HepG2 (cell line): Measurements from ENCODE around the gene FAM177B. TPM values are rescaled to one million over a fixed set of nuclear protein-coding genes. Genes with fewer than 3 reads are reported as not detected.

Experiments
- ATAC-seq: fragments of 200-7000 bp; cut with Tn5 transposase; 3 replicates; pipeline ENCODE4 v1.9.1; 2020; ENCODE audit warnings: mild to moderate bottlenecking, moderate library complexity
- BruUV-seq: library from RNA; stranded (reverse); fragments of 400-500 nt; replicated peaks from 2 replicates; lab custom pipeline; 2021; lab: Mats Ljungman, UMichigan
- CTCF ChIA-PET: fragments of 300-600 bp; formaldehyde crosslinking; extraction: SDS; loops from one replicate; lab custom pipeline; 2021; ENCODE audit warnings: low total read pairs, inconsistent platforms, low intra/inter-chr PET ratio; lab: Yijun Ruan, JAX
- POLR2A ChIA-PET: fragments of 350-600 bp; sonication (Branson Sonifier 250); formaldehyde crosslinking; loops from one replicate; lab custom pipeline; 2020; ENCODE audit warnings: antibody characterized with exemption, inconsistent platforms; lab: Yijun Ruan, JAX
- DNase-seq: peaks from one replicate; pipeline ENCODE4 v3.0.0-alpha.2; 2015; ENCODE audit warnings: low spot score
- FAIRE-seq: peaks from 3 replicates; lab custom pipeline; 2011; peaks lifted over from hg19 to GRCh38; lab: Jason Lieb, UNC
- H2AFZ ChIP-seq: one replicate; pipeline ENCODE4 v1.6.1; 2011; ENCODE audit warnings: low read length, inconsistent platforms
- H3K27ac ChIP-seq: fragments of 300-600 bp; 3 replicates; pipeline ENCODE4 v1.8.0; 2011; ENCODE audit warnings: mixed run types, mild to moderate bottlenecking, mixed read lengths, low read length, inconsistent platforms; ENCODE audit not compliant: insufficient read depth; ENCODE audit errors: extremely low read length
- H3K27me3 ChIP-seq, 2 experiments: fragments of 200-600 bp in 1 of 2; 2 replicates in 1 of 2; 3 replicates in 1 of 2; pipeline versions ENCODE4 v1.6.0 to v1.8.0; 2011; ENCODE audit warnings: low read length in 2 of 2, mild to moderate bottlenecking in 2 of 2, moderate library complexity in 2 of 2, inconsistent platforms in 1 of 2; ENCODE audit not compliant: insufficient read depth in 2 of 2, control insufficient read depth in 1 of 2
- H3K36me3 ChIP-seq, 2 experiments: fragments of 200-600 bp in 1 of 2; replicated peaks in 1 of 2; 2 replicates in 1 of 2; 3 replicates in 1 of 2; pipeline versions ENCODE4 v1.5.1 to v1.8.0; 2011; ENCODE audit warnings: low read length in 2 of 2, inconsistent platforms in 1 of 2; ENCODE audit not compliant: insufficient read depth in 2 of 2, control insufficient read depth in 1 of 2
- H3K4me1 ChIP-seq: 2 replicates; pipeline ENCODE4 v1.5.1; 2012; ENCODE audit warnings: low read length, inconsistent platforms; ENCODE audit not compliant: insufficient read depth
- H3K4me2 ChIP-seq: 2 replicates; pipeline ENCODE4 v1.6.0; 2011; ENCODE audit warnings: low read depth, low read length, inconsistent platforms
- H3K4me3 ChIP-seq, 3 experiments: fragments of 200-600 bp in 1 of 3; sonication (generic), shearing (Covaris generic) in 1 of 3; replicated peaks in 1 of 3; 2 replicates each; pipeline ENCODE4 v1.5.1; 2011 to 2016; ENCODE audit warnings: low read length in 3 of 3, inconsistent platforms in 2 of 3, low read depth in 2 of 3, mild to moderate bottlenecking in 2 of 3, control low read depth in 1 of 3, mixed read lengths in 1 of 3; ENCODE audit not compliant: insufficient read depth in 1 of 3
- H3K79me2 ChIP-seq: one replicate; pipeline ENCODE4 v1.6.1; 2011; ENCODE audit warnings: low read length, inconsistent platforms; ENCODE audit not compliant: insufficient read depth
- H3K9ac ChIP-seq: 2 replicates; pipeline ENCODE4 v1.6.0; 2011; ENCODE audit warnings: mild to moderate bottlenecking, low read depth, low read length, inconsistent platforms; ENCODE audit not compliant: insufficient read depth
- H3K9me3 ChIP-seq: 2 replicates; pipeline ENCODE4 v1.5.1; 2012; ENCODE audit warnings: mild to moderate bottlenecking, low read length
- H4K20me1 ChIP-seq: 2 replicates; pipeline ENCODE4 v1.6.0; 2011; ENCODE audit warnings: inconsistent platforms, mild to moderate bottlenecking, low read length, moderate library complexity; ENCODE audit not compliant: insufficient read depth
- ARID2 ChIP-seq: sonication (generic); formaldehyde crosslinking; IDR thresholded peaks from 2 replicates; pipeline ENCODE4 v1.8.1; 2022; ENCODE audit warnings: mild to moderate bottlenecking, missing genetic modification reagents, borderline replicate concordance
- CEBPG ChIP-seq: IDR thresholded peaks from 2 replicates; pipeline ENCODE4 v1.6.1; 2016
- HES4 ChIP-seq: sonication (generic); formaldehyde crosslinking; IDR thresholded peaks from 2 replicates; pipeline ENCODE4 v1.9.0; 2021; ENCODE audit warnings: mild to moderate bottlenecking, missing genetic modification reagents, borderline replicate concordance
- NFE2L1 ChIP-seq: sonication (generic); formaldehyde crosslinking; IDR thresholded peaks from 2 replicates; pipeline ENCODE4 v1.4.0; 2020; ENCODE audit warnings: missing genetic modification reagents, mild to moderate bottlenecking, borderline replicate concordance
- NR2F1 ChIP-seq, 2 experiments: fragments of 450-650 bp in 1 of 2; formaldehyde crosslinking in 1 of 2; IDR thresholded peaks; 2 replicates each; pipeline versions ENCODE4 v1.5.0 to v1.6.1; 2016 to 2020; ENCODE audit warnings: mild to moderate bottlenecking in 1 of 2, missing compliant biosample characterization in 1 of 2, missing genetic modification reagents in 1 of 2, moderate library complexity in 1 of 2
- RBFOX2 ChIP-seq: fragments of 200-400 bp; formaldehyde crosslinking; IDR thresholded peaks from 2 replicates; pipeline ENCODE4 v1.6.1; 2017; ENCODE audit warnings: low read depth, mild to moderate bottlenecking, low read length
- RFX3 ChIP-seq: IDR thresholded peaks from 2 replicates; pipeline ENCODE4 v1.6.1; 2016; ENCODE audit warnings: missing biosample characterization, missing genetic modification reagents
- TCF12 ChIP-seq, 2 experiments: fragments of 450-650 bp in 1 of 2; sonication (generic) in 1 of 2; formaldehyde crosslinking in 1 of 2; IDR thresholded peaks; 2 replicates each; pipeline versions ENCODE4 v1.6.1 to v1.8.0; 2017 to 2022; ENCODE audit warnings: antibody characterized with exemption in 1 of 2, mild to moderate bottlenecking in 1 of 2, missing genetic modification reagents in 1 of 2, moderate library complexity in 1 of 2
- ZBTB1 ChIP-seq: sonication (generic); formaldehyde crosslinking; IDR thresholded peaks from 2 replicates; pipeline ENCODE4 v1.4.0; 2020; ENCODE audit warnings: missing genetic modification reagents, borderline replicate concordance
- ZBTB25 ChIP-seq: IDR thresholded peaks from 2 replicates; pipeline ENCODE4 v1.6.1; 2018; ENCODE audit warnings: missing genetic modification reagents
- ZBTB3 ChIP-seq: sonication (generic); formaldehyde crosslinking; IDR thresholded peaks from 2 replicates; pipeline ENCODE4 v1.4.0; 2020; ENCODE audit warnings: low read depth, mild to moderate bottlenecking, moderate library complexity, missing genetic modification reagents, borderline replicate concordance
- ZFP1 ChIP-seq: IDR thresholded peaks from 2 replicates; pipeline ENCODE4 v1.6.1; 2016
- WGBS: methylation state at CpG from one replicate; pipeline ENCODE4 v1.1.6; 2017; ENCODE audit warnings: low lambda C conversion rate; 5-methylcytosine and 5-hydroxymethylcytosine counted together
- in situ Hi-C: cut with HindIII; loops from 2 replicates; pipeline ENCODE4 v1.10.0; 2017; ENCODE audit warnings: low pct_unique_long_range_greater_than_20kb; ENCODE audit not compliant: extremely low pct_ligation_motif_present
- intact Hi-C: fragments of 100-400 bp; cut with micrococcal nuclease; formaldehyde crosslinking; loops from one replicate; pipeline ENCODE4 v1.10.0; 2022; ENCODE audit not compliant: unreplicated experiment
- polyA plus RNA-seq, 8 experiments: library from polyadenylated mRNA; depleted of rRNA in 3 of 8; stranded (reverse) in 7 of 8; unstranded in 1 of 8; fragments of >200 nt; fragmentation: Illumina TruSeq in 4 of 8; extraction: Trizol in 4 of 8; gene quantifications; 2 replicates each; pipeline versions ENCODE4 v1.2.1 to v1.2.3, GENCODE V29; 2011 to 2016; ENCODE audit warnings: low read depth in 4 of 8, missing spikeins in 1 of 8, mixed read lengths in 1 of 8; ENCODE audit not compliant: insufficient read depth in 1 of 8
- total RNA-seq, 5 experiments: library from RNA; depleted of rRNA; stranded (reverse); fragments of >200 nt; fragmentation: Illumina TruSeq; extraction: Trizol; gene quantifications; 2 replicates each; pipeline ENCODE4 v1.2.3, GENCODE V29; 2016; ENCODE audit warnings: low read depth in 1 of 5

Gene FAM177B
- total and polyA plus RNA-seq, 2 of the 13 experiments (the other 11 are each of a cell fraction or from before 2014, with no cell fraction given) = 0.05 TPM; not detected in 1

GRCh38 chr1:222728746-222729145 lies 8.3 kb upstream of the FAM177B start:
- Histone ChIP-seq H3K79me2 (no peaks in the 10 kb centered on the region), H3K9ac (no peak overlapping the region), H3K4me2 (no peak overlapping the region), H2AFZ (no peak overlapping the region), H3K4me3 (no peak overlapping the region), H3K9me3 (no peaks in the 10 kb centered on the region), H3K36me3 (peaks cover 9 to 82% of the 10 kb centered on the region in 2 experiments), H4K20me1 (no peaks in the 10 kb centered on the region), H3K27me3 (no peaks in the 10 kb centered on the region), H3K27ac (no peak overlapping the region), H3K4me1 (no peaks in the 10 kb centered on the region)
- FAIRE-seq (no peak), DNase-seq (no peak), ATAC-seq (no peak)
- ChIA-PET POLR2A (no interaction called here), CTCF (no interaction called here)
- BruUV-seq = no TSS peak
- 89% methylated on average over 1 of the region's 1 CpG for WGBS
- in situ Hi-C loops = no loop called here
- intact Hi-C loops = no loop called here
- no peak for TF ChIP-seq ZBTB1 (CRISPR knock-in tag)
- no peak for TF ChIP-seq RBFOX2
- TF ChIP-seq ARID2 (CRISPR knock-in tag) = no peak
- no peak for TF ChIP-seq HES4
- TF ChIP-seq NFE2L1 (CRISPR knock-in tag) = no peak
- no peak for TF ChIP-seq ZFP1 (CRISPR knock-in tag)
- no peak for TF ChIP-seq ZBTB3 (CRISPR knock-in tag)
- no peak for TF ChIP-seq ZBTB25 (CRISPR knock-in tag)
- no peak for TF ChIP-seq NR2F1 (CRISPR knock-in tag; IDR thresholded peaks at IDR 0.05)
- no peak for TF ChIP-seq CEBPG (CRISPR knock-in tag)
- no peak for TF ChIP-seq TCF12 (IDR thresholded peaks at IDR 0.05)
- no peak for TF ChIP-seq TCF12 (CRISPR knock-in tag; IDR thresholded peaks at IDR 0.05)
- TF ChIP-seq RFX3 = no peak
